AG04449 (cell line): ENCODE results near the gene PCYOX1L.
"Not testable (repeated sequence)": the region's sequence is repeated elsewhere in the genome, so short reads cannot be mapped to it uniquely, and the experiment has no call there.

Source experiments
- CTCF ChIA-PET: fragments of 350-600 bp; formaldehyde crosslinking; extraction: SDS; loops from one replicate; lab custom pipeline; 2021; ENCODE audit warnings: antibody characterized with exemption; lab: Yijun Ruan, JAX
- POLR2A ChIA-PET: fragments of 400-600, 350-600 bp; formaldehyde crosslinking; extraction: SDS; loops from one replicate; lab custom pipeline; 2020; ENCODE audit warnings: antibody characterized with exemption, inconsistent platforms; lab: Yijun Ruan, JAX
- DNase-seq: peaks from one replicate; pipeline ENCODE4 v3.0.0-alpha.2; 2010; ENCODE audit warnings: low read depth, low spot score
- H3K4me3 ChIP-seq: 2 replicates; pipeline ENCODE4 v1.5.1; 2011; ENCODE audit warnings: low read depth, mild to moderate bottlenecking, control low read depth, low read length
- CTCF ChIP-seq: IDR thresholded peaks from one replicate; pipeline ENCODE4 v1.5.1; 2011; ENCODE audit warnings: mild to moderate bottlenecking, moderate library complexity, low read length, control low read depth, inconsistent platforms; ENCODE audit not compliant: insufficient read depth; ENCODE audit errors: missing control alignments

The PCYOX1L gene

GRCh38 chr5:149386166-149386565 is 28.3 kb downstream of the PCYOX1L start:
- no peak for DNase-seq
- POLR2A ChIA-PET, result interaction anchor here (0.6 to 4.4 kb wide), 5 partner anchors 11 to 48 kb away, joined by 4 to 36 read pairs (median 5); no protein-coding TSS in a partner anchor
- no peak overlapping the region for H3K4me3 ChIP-seq
- no peak for TF ChIP-seq CTCF
- CTCF ChIA-PET, result interaction anchor here (0.9 to 21.8 kb wide), 11 partner anchors 9 to 232 kb away, joined by 3 to 737 read pairs (median 8); no protein-coding TSS in a partner anchor

GRCh38 chr5:149387081-149387631 is 29.3 kb downstream of the PCYOX1L start:
- H3K4me3 ChIP-seq, result no peak overlapping the region
- ChIA-PET POLR2A (interaction anchor here (1.0 to 4.4 kb wide), 7 partner anchors 17 to 47 kb away, joined by 3 to 36 read pairs (median 5); no protein-coding TSS in a partner anchor), CTCF (interaction anchor here (1.2 to 21.8 kb wide), 8 partner anchors 8 to 178 kb away, joined by 3 to 737 read pairs (median 10); no protein-coding TSS in a partner anchor)
- TF ChIP-seq CTCF, result no peak
- no peak for DNase-seq

GRCh38 chr5:149387982-149388381 is 30.1 kb downstream of the PCYOX1L start:
- ChIA-PET POLR2A (interaction anchor here (0.6 to 4.4 kb wide), 9 partner anchors 11 to 172 kb away, joined by 3 to 36 read pairs (median 4); no protein-coding TSS in a partner anchor), CTCF (interaction anchor here (2.8 to 21.8 kb wide), 5 partner anchors 8 to 54 kb away, joined by 12 to 737 read pairs (median 17); partner anchors contain the start of gene IL17B)

GRCh38 chr5:149388498-149389190 is 30.8 kb downstream of the PCYOX1L start:
- H3K4me3 ChIP-seq, result no peak overlapping the region
- ChIA-PET CTCF (interaction anchor here (0.7 to 21.8 kb wide), 7 partner anchors 7 to 54 kb away, joined by 5 to 737 read pairs (median 17); partner anchors contain the start of gene IL17B), POLR2A (interaction anchor here (0.6 to 4.4 kb wide), 8 partner anchors 11 to 173 kb away, joined by 3 to 36 read pairs (median 4); no protein-coding TSS in a partner anchor)
- no peak for DNase-seq
- TF ChIP-seq CTCF, result no peak

More at GRCh38 chr5:149387982-149388381, 30.1 kb downstream of the PCYOX1L start:
- no peak for TF ChIP-seq CTCF
- no peak overlapping the region for H3K4me3 ChIP-seq
- no peak for DNase-seq

- POLR2A ChIA-PET, result interaction anchor here (0.7 to 1.4 kb wide), 2 partner anchors 17 kb away, joined by 3 to 5 read pairs; no protein-coding TSS in a partner anchor
- no peak for TF ChIP-seq CTCF
- no peak for DNase-seq
- no peak overlapping the region for H3K4me3 ChIP-seq
- CTCF ChIA-PET, result interaction anchor here (0.7 to 21.8 kb wide), 7 partner anchors 8 to 50 kb away, joined by 3 to 737 read pairs (median 17); partner anchors contain the start of gene IL17B
These were observed 32.0 kb downstream of the PCYOX1L start for GRCh38 chr5:149389552-149390495.

- ChIA-PET POLR2A (interaction anchor here (0.9 to 1.4 kb wide), 2 partner anchors 16 kb away, joined by 3 to 5 read pairs; no protein-coding TSS in a partner anchor), CTCF (interaction anchor here (0.7 to 21.8 kb wide), 6 partner anchors 9 to 48 kb away, joined by 3 to 737 read pairs (median 26); partner anchors contain the start of gene IL17B)
- not testable (repeated sequence) for DNase-seq, H3K4me3 ChIP-seq
These were observed 33.2 kb downstream of the PCYOX1L start for GRCh38 chr5:149391076-149391475.
